ENCODE data around the gene REXO4. TPM values are rescaled to one million over a fixed set of nuclear protein-coding genes. Genes with fewer than 3 reads are reported as not detected.

REXO4 gene
- total RNA-seq, 2 experiments from 2014 or later = 35.7 to 45.5 TPM

DNA sequence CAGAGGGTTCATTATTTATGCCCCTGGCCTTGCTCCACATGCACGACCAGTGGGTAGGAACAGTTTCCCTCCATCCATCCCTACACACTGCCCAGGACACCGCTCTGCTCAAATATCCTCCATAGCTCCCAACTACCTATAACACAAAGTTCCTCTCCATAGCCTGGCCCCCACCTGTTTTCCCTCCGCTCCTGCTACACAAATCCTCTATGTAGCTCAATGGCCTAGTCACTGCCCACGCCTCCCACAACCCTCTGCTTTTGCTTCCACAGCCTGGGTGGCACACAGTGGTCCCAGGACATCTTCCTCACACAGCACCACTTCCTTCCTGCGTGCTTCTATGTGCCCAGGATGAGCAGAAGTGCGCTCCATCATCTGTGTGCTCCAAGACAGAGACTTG, 20.4 kb downstream of the REXO4 start:
- no peaks in the 10 kb centered on the region for H3K9me2 ChIP-seq (ENCODE audit: insufficient read depth, low read length)
- H3K4me2 ChIP-seq (ENCODE audit: low read length) = no peak overlapping the region
- H3K4me3 ChIP-seq (ENCODE audit: low read depth, low read length, poor library complexity, severe bottlenecking) = no peak overlapping the region
- POLR2A ChIA-PET = no interaction called here
- no peaks in the 10 kb centered on the region for H4K20me1 ChIP-seq (ENCODE audit: insufficient read depth, low read length)
- H2AFZ ChIP-seq (ENCODE audit: low read length) = no peak overlapping the region
- TF ChIP-seq, protein P1, sequence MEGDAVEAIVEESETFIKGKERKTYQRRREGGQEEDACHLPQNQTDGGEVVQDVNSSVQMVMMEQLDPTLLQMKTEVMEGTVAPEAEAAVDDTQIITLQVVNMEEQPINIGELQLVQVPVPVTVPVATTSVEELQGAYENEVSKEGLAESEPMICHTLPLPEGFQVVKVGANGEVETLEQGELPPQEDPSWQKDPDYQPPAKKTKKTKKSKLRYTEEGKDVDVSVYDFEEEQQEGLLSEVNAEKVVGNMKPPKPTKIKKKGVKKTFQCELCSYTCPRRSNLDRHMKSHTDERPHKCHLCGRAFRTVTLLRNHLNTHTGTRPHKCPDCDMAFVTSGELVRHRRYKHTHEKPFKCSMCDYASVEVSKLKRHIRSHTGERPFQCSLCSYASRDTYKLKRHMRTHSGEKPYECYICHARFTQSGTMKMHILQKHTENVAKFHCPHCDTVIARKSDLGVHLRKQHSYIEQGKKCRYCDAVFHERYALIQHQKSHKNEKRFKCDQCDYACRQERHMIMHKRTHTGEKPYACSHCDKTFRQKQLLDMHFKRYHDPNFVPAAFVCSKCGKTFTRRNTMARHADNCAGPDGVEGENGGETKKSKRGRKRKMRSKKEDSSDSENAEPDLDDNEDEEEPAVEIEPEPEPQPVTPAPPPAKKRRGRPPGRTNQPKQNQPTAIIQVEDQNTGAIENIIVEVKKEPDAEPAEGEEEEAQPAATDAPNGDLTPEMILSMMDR (conservative IDR thresholded peaks at IDR 0.05; ENCODE audit: low read length) = no peak
- no peak for TF ChIP-seq EZH2phosphoT487 (IDR thresholded peaks at IDR 0.05; ENCODE audit: borderline replicate concordance, low read depth, low read length)
- H3K9me3 ChIP-seq (ENCODE audit: low read length) = no peaks in the 10 kb centered on the region
- no peaks in the 10 kb centered on the region for H3K4me1 ChIP-seq (ENCODE audit: insufficient read depth, low read length, poor library complexity, severe bottlenecking)
- no peak for DNase-seq (ENCODE audit: low spot score)
- intact Hi-C loops (cut with micrococcal nuclease; ENCODE audit: unreplicated experiment) = no loop called here
- H3K27ac ChIP-seq (ENCODE audit: low read depth, low read length, poor library complexity, severe bottlenecking) = no peak overlapping the region
- no TSS peak for BruUV-seq (replicated peaks)
- H3K79me2 ChIP-seq (ENCODE audit: insufficient read depth, low read depth, low read length) = no peaks in the 10 kb centered on the region
- CTCF ChIA-PET (ENCODE audit: unreplicated experiment) = no interaction called here
- H3K36me3 ChIP-seq (ENCODE audit: insufficient read depth, low read length) = no peaks in the 10 kb centered on the region

DNA sequence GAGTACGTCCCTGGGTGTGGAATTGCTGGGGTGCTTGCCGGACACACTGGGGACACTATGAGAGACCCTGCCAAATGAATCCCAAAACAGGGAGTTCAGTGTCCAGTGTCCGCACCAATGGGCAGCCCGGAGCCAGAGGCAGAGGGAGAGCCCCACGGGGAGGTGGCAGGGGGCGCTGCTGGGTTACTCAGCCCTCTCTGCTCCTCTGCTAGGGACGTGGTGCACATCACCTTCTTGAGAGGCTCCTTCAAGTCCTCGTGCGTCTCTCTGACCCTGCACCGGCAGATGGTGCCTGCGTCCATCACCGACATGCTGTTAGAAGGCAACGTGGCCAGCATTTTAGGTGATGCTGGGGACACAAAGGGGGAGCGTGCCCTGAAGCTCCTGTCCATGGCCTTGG, 20.9 kb downstream of the REXO4 start:
- H3K4me2 ChIP-seq (ENCODE audit: low read length) = no peak overlapping the region
- no peaks in the 10 kb centered on the region for H3K4me1 ChIP-seq (ENCODE audit: insufficient read depth, low read length, poor library complexity, severe bottlenecking)
- no peak overlapping the region for H3K27ac ChIP-seq (ENCODE audit: low read depth, low read length, poor library complexity, severe bottlenecking)
- DNase-seq (ENCODE audit: low spot score) = no peak
- CTCF ChIA-PET (ENCODE audit: unreplicated experiment) = no interaction called here
- H2AFZ ChIP-seq (ENCODE audit: low read length) = no peak overlapping the region
- no peaks in the 10 kb centered on the region for H3K9me3 ChIP-seq (ENCODE audit: low read length)
- H3K79me2 ChIP-seq (ENCODE audit: insufficient read depth, low read depth, low read length) = no peaks in the 10 kb centered on the region
- TF ChIP-seq, protein P1 (conservative IDR thresholded peaks at IDR 0.05; ENCODE audit: low read length) = peak; percentile 54
- TF ChIP-seq EZH2phosphoT487 (IDR thresholded peaks at IDR 0.05; ENCODE audit: borderline replicate concordance, low read depth, low read length) = no peak
- H3K4me3 ChIP-seq (ENCODE audit: low read depth, low read length, poor library complexity, severe bottlenecking) = no peak overlapping the region
- POLR2A ChIA-PET = no interaction called here
- intact Hi-C loops (cut with micrococcal nuclease; ENCODE audit: unreplicated experiment) = no loop called here
- BruUV-seq (replicated peaks) = no TSS peak
- H3K9me2 ChIP-seq (ENCODE audit: insufficient read depth, low read length) = no peaks in the 10 kb centered on the region
- no peaks in the 10 kb centered on the region for H3K36me3 ChIP-seq (ENCODE audit: insufficient read depth, low read length)
- no peaks in the 10 kb centered on the region for H4K20me1 ChIP-seq (ENCODE audit: insufficient read depth, low read length)

DNA sequence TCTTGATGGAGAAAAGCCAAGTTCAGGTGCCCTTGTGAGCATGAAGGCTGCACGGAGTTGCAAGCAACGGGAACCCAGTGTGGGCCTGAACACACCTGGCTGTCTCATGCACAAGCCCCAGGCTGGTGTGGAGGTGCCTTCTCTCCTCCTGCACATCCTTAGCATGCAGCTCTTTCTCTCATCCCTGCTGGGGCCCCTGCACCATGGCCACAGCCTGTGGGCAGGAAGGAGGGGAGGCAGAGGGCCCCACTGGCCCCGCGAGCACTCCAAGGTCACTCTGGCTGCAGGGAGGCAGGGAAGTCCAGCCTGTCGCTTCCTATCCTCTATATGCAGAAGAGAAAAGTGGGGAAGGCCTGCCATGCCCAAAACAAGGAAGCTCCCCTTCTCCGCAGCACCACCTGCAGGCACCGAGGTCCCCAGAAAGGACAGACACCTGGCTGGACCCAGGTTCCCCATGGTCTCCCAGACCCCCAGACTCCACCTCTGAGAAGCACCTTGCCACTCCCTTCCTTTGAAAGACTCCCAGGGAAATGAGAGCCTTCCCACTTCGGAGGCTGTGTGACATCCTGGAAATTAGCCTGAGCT, 23.0 kb downstream of the REXO4 start:
- H3K9me2 ChIP-seq (ENCODE audit: insufficient read depth, low read length) = no peaks in the 10 kb centered on the region
- DNase-seq (ENCODE audit: low spot score) = no peak
- no peak overlapping the region for H3K4me3 ChIP-seq (ENCODE audit: low read depth, low read length, poor library complexity, severe bottlenecking)
- ChIA-PET CTCF (ENCODE audit: unreplicated experiment) (interaction anchor here (1.0 kb wide), 1 partner anchor 21 kb away, joined by 4 read pairs; no protein-coding TSS in a partner anchor), POLR2A (interaction anchor here (0.5 to 0.7 kb wide), 2 partner anchors 87 to 1673 kb away, joined by 3 to 4 read pairs; no protein-coding TSS in a partner anchor)
- no peaks in the 10 kb centered on the region for H4K20me1 ChIP-seq (ENCODE audit: insufficient read depth, low read length)
- no peak overlapping the region for H3K27ac ChIP-seq (ENCODE audit: low read depth, low read length, poor library complexity, severe bottlenecking)
- TF ChIP-seq, protein P1 (conservative IDR thresholded peaks at IDR 0.05; ENCODE audit: low read length) = no peak
- no peak for TF ChIP-seq EZH2phosphoT487 (IDR thresholded peaks at IDR 0.05; ENCODE audit: borderline replicate concordance, low read depth, low read length)
- intact Hi-C loops (cut with micrococcal nuclease; ENCODE audit: unreplicated experiment) = no loop called here
- no peaks in the 10 kb centered on the region for H3K4me1 ChIP-seq (ENCODE audit: insufficient read depth, low read length, poor library complexity, severe bottlenecking)
- no peak overlapping the region for H3K4me2 ChIP-seq (ENCODE audit: low read length)
- H2AFZ ChIP-seq (ENCODE audit: low read length) = no peak overlapping the region
- H3K36me3 ChIP-seq (ENCODE audit: insufficient read depth, low read length) = no peaks in the 10 kb centered on the region
- no peaks in the 10 kb centered on the region for H3K9me3 ChIP-seq (ENCODE audit: low read length)
- BruUV-seq (replicated peaks) = no TSS peak
- no peaks in the 10 kb centered on the region for H3K79me2 ChIP-seq (ENCODE audit: insufficient read depth, low read depth, low read length)
